H1 (cell line): ENCODE measurements around the gene RNF41. TPM values are rescaled to one million over a fixed set of nuclear protein-coding genes. Genes with fewer than 3 reads are reported as not detected.

ENCODE experiments used
- CTCF ChIA-PET: fragments of 300-600 bp; sonication (Branson Sonifier 250); formaldehyde crosslinking; loops from one replicate; lab custom pipeline; 2021; ENCODE audit not compliant: partially characterized antibody; lab: Charles Lee
- POLR2A ChIA-PET: fragments of 300-600 bp; sonication (Branson Sonifier 250); formaldehyde crosslinking; loops from one replicate; lab custom pipeline; 2021; ENCODE audit warnings: inconsistent platforms; ENCODE audit not compliant: partially characterized antibody; lab: Charles Lee
- DNase-seq, 2 experiments: peaks; one replicate each; pipeline versions ENCODE4 v3.0.0 to v3.0.0-alpha.2; 2010 to 2022; ENCODE audit warnings: low spot score in 2 of 2, low read depth in 1 of 2, mixed read lengths in 1 of 2
- FAIRE-seq: peaks from 2 replicates; lab custom pipeline; 2011; peaks lifted over from hg19 to GRCh38; lab: Jason Lieb, UNC
- H2AFZ ChIP-seq: 2 replicates; pipeline ENCODE4 v1.8.1; 2012; ENCODE audit warnings: low read length, inconsistent platforms
- H2AK5ac ChIP-seq: 2 replicates; pipeline ENCODE4 v1.6.1; 2013; ENCODE audit warnings: low read depth, low read length
- H2BK120ac ChIP-seq: replicated peaks from 2 replicates; pipeline ENCODE3; 2013; ENCODE audit warnings: low read depth, low read length, inconsistent platforms
- H2BK12ac ChIP-seq: 2 replicates; pipeline ENCODE4 v1.6.1; 2013; ENCODE audit warnings: low read depth, low read length
- H2BK15ac ChIP-seq: 2 replicates; pipeline ENCODE4 v1.6.1; 2013; ENCODE audit warnings: low read length
- H2BK20ac ChIP-seq: 2 replicates; pipeline ENCODE4 v1.6.1; 2013; ENCODE audit warnings: low read length
- H2BK5ac ChIP-seq: 2 replicates; pipeline ENCODE4 v1.6.1; 2013; ENCODE audit warnings: low read depth, low read length
- H3K14ac ChIP-seq: 2 replicates; pipeline ENCODE4 v1.6.1; 2013; ENCODE audit warnings: inconsistent platforms; ENCODE audit not compliant: insufficient read length
- H3K18ac ChIP-seq: 2 replicates; pipeline ENCODE4 v1.6.1; 2013; ENCODE audit warnings: low read length; ENCODE audit errors: extremely low read depth
- H3K23ac ChIP-seq: 2 replicates; pipeline ENCODE4 v1.6.1; 2013; ENCODE audit warnings: inconsistent platforms; ENCODE audit not compliant: insufficient read length
- H3K23me2 ChIP-seq: 2 replicates; pipeline ENCODE4 v1.6.1; 2013; ENCODE audit warnings: low read depth, low read length
- H3K27ac ChIP-seq: 2 replicates; pipeline ENCODE4 v1.6.1; 2011; ENCODE audit warnings: low read depth, low read length, inconsistent platforms
- H3K27me3 ChIP-seq, 4 experiments: replicated peaks in 1 of 4; 1 replicate in 1 of 4; 2 replicates in 3 of 4; pipeline versions ENCODE4 v1.6.1 to v1.8.1; 2011 to 2013; ENCODE audit warnings: low read length in 3 of 4, mild to moderate bottlenecking in 3 of 4, inconsistent platforms in 2 of 4, mixed read lengths in 2 of 4, moderate library complexity in 1 of 4; ENCODE audit not compliant: control insufficient read depth in 3 of 4, insufficient read depth in 3 of 4; ENCODE audit errors: extremely low read depth in 1 of 4
- H3K36me3 ChIP-seq, 4 experiments: 2 replicates each; pipeline versions ENCODE4 v1.6.1 to v1.8.1; 2011 to 2013; ENCODE audit warnings: mild to moderate bottlenecking in 4 of 4, low read length in 3 of 4, moderate library complexity in 2 of 4, control low read depth in 1 of 4, inconsistent platforms in 1 of 4; ENCODE audit not compliant: insufficient read depth in 4 of 4, control insufficient read depth in 2 of 4
- H3K4ac ChIP-seq: replicated peaks from 2 replicates; pipeline ENCODE3; 2013; ENCODE audit warnings: low read length, low read depth, mixed read lengths, inconsistent platforms; ENCODE audit not compliant: insufficient read length
- H3K4me1 ChIP-seq, 4 experiments: replicated peaks in 1 of 4; 1 replicate in 1 of 4; 2 replicates in 3 of 4; pipeline versions ENCODE4 v1.6.1 to v1.8.1; 2011 to 2013; ENCODE audit warnings: low read length in 3 of 4, inconsistent platforms in 2 of 4, mixed read lengths in 1 of 4; ENCODE audit not compliant: insufficient read depth in 4 of 4, control insufficient read depth in 3 of 4
- H3K4me2 ChIP-seq, 2 experiments: 2 replicates each; pipeline versions ENCODE4 v1.6.1 to v1.8.1; 2011 to 2013; ENCODE audit warnings: low read depth in 2 of 2, low read length in 2 of 2, control low read depth in 1 of 2, inconsistent platforms in 1 of 2, mild to moderate bottlenecking in 1 of 2; ENCODE audit not compliant: insufficient read depth in 1 of 2
- H3K4me3 ChIP-seq, 4 experiments: fragments of 200-600, 300-600 bp in 1 of 4; sonication (generic), shearing (Covaris generic), sonication (Bioruptor Twin) in 1 of 4; 2 replicates each; pipeline versions ENCODE4 v1.5.1 to v1.8.1; 2011 to 2016; ENCODE audit warnings: low read length in 4 of 4, low read depth in 3 of 4, control low read depth in 2 of 4, inconsistent platforms in 2 of 4, mild to moderate bottlenecking in 2 of 4, mixed read lengths in 1 of 4, moderate library complexity in 1 of 4; ENCODE audit not compliant: insufficient read depth in 2 of 4; ENCODE audit errors: extremely low read depth in 1 of 4
- H3K56ac ChIP-seq: replicated peaks from 2 replicates; pipeline ENCODE3; 2013; ENCODE audit warnings: low read depth, mild to moderate bottlenecking, mixed read lengths, low read length, inconsistent platforms; ENCODE audit not compliant: insufficient read length
- H3K79me1 ChIP-seq: 2 replicates; pipeline ENCODE4 v1.6.1; 2013; ENCODE audit warnings: low read depth, low read length, control low read depth
- H3K79me2 ChIP-seq, 2 experiments: 2 replicates each; pipeline versions ENCODE4 v1.6.1 to v1.8.1; 2012 to 2013; ENCODE audit warnings: low read length in 2 of 2, mild to moderate bottlenecking in 2 of 2, inconsistent platforms in 1 of 2; ENCODE audit not compliant: insufficient read depth in 2 of 2, control insufficient read depth in 1 of 2
- H3K9ac ChIP-seq, 4 experiments: replicated peaks in 1 of 4; 1 replicate in 1 of 4; 2 replicates in 3 of 4; pipeline versions ENCODE4 v1.6.1 to v1.8.1; 2011 to 2013; ENCODE audit warnings: low read depth in 3 of 4, low read length in 3 of 4, control low read depth in 2 of 4, mild to moderate bottlenecking in 2 of 4, moderate library complexity in 2 of 4, inconsistent platforms in 1 of 4; ENCODE audit errors: extremely low read depth in 1 of 4
- H3K9me3 ChIP-seq, 2 experiments: 2 replicates each; pipeline versions ENCODE4 v1.6.1 to v1.8.1; 2012 to 2013; ENCODE audit warnings: mild to moderate bottlenecking in 2 of 2, moderate library complexity in 2 of 2, control low read depth in 1 of 2, inconsistent platforms in 1 of 2, low read depth in 1 of 2, low read length in 1 of 2, mixed read lengths in 1 of 2; ENCODE audit not compliant: insufficient read depth in 2 of 2
- H4K20me1 ChIP-seq, 2 experiments: replicated peaks in 1 of 2; 2 replicates each; pipeline versions ENCODE3 to v1.8.1; 2011 to 2013; ENCODE audit warnings: inconsistent platforms in 2 of 2, low read length in 2 of 2, mild to moderate bottlenecking in 1 of 2; ENCODE audit not compliant: insufficient read depth in 2 of 2, control insufficient read depth in 1 of 2
- H4K5ac ChIP-seq: 2 replicates; pipeline ENCODE4 v1.6.1; 2013; ENCODE audit warnings: low read length, low read depth, mixed read lengths, inconsistent platforms; ENCODE audit not compliant: insufficient read length
- H4K8ac ChIP-seq: 2 replicates; pipeline ENCODE4 v1.8.0; 2013; ENCODE audit warnings: mild to moderate bottlenecking, moderate library complexity, low read length, inconsistent platforms; ENCODE audit not compliant: insufficient read depth; ENCODE audit errors: extremely low read depth
- H4K91ac ChIP-seq: replicated peaks from 2 replicates; pipeline ENCODE3; 2013; ENCODE audit warnings: low read length, mixed read lengths, inconsistent platforms; ENCODE audit not compliant: insufficient read length
- CHD1 ChIP-seq: IDR thresholded peaks from 2 replicates; pipeline ENCODE4 v1.6.1; 2012; ENCODE audit warnings: low read depth, low read length, improper control_type of control experiment
- GABPA ChIP-seq: IDR thresholded peaks from 2 replicates; pipeline ENCODE4 v1.6.1; 2011; ENCODE audit warnings: mild to moderate bottlenecking, low read length, moderate library complexity, borderline replicate concordance; ENCODE audit not compliant: insufficient read depth
- SAP30 ChIP-seq: fragments of 300-600 bp; sonication (generic); IDR thresholded peaks from 2 replicates; pipeline ENCODE4 v1.7.1; 2012; ENCODE audit warnings: low read length, moderate library complexity, mild to moderate bottlenecking, inconsistent platforms; ENCODE audit not compliant: insufficient read depth, insufficient replicate concordance
- SIN3A ChIP-seq, 2 experiments: IDR thresholded peaks in 1 of 2; conservative IDR thresholded peaks in 1 of 2; 2 replicates each; pipeline ENCODE4 v1.6.1; 2011 to 2012; ENCODE audit warnings: low read length in 2 of 2, improper control_type of control experiment in 1 of 2, low read depth in 1 of 2, mild to moderate bottlenecking in 1 of 2
- SP4 ChIP-seq: IDR thresholded peaks from 2 replicates; pipeline ENCODE4 v1.6.1; 2012; ENCODE audit warnings: low read length, inconsistent platforms
- TAF7 ChIP-seq: optimal IDR thresholded peaks from 2 replicates; pipeline ENCODE3; 2011; ENCODE audit warnings: low read depth, mild to moderate bottlenecking, inconsistent platforms, low read length, moderate library complexity, borderline replicate concordance
- TBP ChIP-seq: IDR thresholded peaks from 2 replicates; pipeline ENCODE4 v1.6.1; 2011; ENCODE audit warnings: low read depth, low read length, improper control_type of control experiment
- WGBS, 2 experiments: shearing (Covaris generic) in 1 of 2; methylation state at CpG; one replicate each; pipeline versions ENCODE4 v1.1.6 to v1.1.7; 2013 to 2015; ENCODE audit warnings: low lambda C conversion rate in 2 of 2, mixed read lengths in 2 of 2, inconsistent platforms in 1 of 2, low coverage in 1 of 2, missing lambda C conversion rate in 1 of 2; ENCODE audit not compliant: insufficient replicate concordance in 2 of 2, insufficient coverage in 1 of 2, insufficient read length in 1 of 2; ENCODE audit errors: extremely low coverage in 1 of 2, missing lambda C conversion rate in 1 of 2; 5-methylcytosine and 5-hydroxymethylcytosine counted together
- polyA plus RNA-seq, 7 experiments: library from polyadenylated mRNA; depleted of rRNA in 3 of 7; stranded (reverse) in 5 of 7; unstranded in 2 of 7; fragments of >200 nt in 5 of 7; fragments of 200-250 nt in 2 of 7; gene quantifications; 1 replicate in 5 of 7; 2 replicates in 1 of 7; 4 replicates in 1 of 7; pipeline versions ENCODE4 v1.2.1 to v1.2.3, GENCODE V29; 2011 to 2013; ENCODE audit warnings: missing spikeins in 2 of 7, mixed read lengths in 2 of 7
- total RNA-seq: library from RNA; stranded (reverse); fragmentation: NEBNext Ultra II Directional; extraction: Animal tissue kit (Norgen Biotek cat#: 25700); gene quantifications from 2 replicates; pipeline ENCODE4 v1.2.1, GENCODE V29; 2021
- TF ChIP-seq, protein P1 (sequence below): IDR thresholded peaks from 2 replicates; pipeline ENCODE4 v1.6.1; 2011; ENCODE audit warnings: low read length, improper control_type of control experiment

The RNF41 gene
- total and polyA plus RNA-seq, 2 of the 8 experiments (the other 6 are each of a cell fraction or from before 2014, with no cell fraction given) = 55.5 to 98.6 TPM

DNA sequence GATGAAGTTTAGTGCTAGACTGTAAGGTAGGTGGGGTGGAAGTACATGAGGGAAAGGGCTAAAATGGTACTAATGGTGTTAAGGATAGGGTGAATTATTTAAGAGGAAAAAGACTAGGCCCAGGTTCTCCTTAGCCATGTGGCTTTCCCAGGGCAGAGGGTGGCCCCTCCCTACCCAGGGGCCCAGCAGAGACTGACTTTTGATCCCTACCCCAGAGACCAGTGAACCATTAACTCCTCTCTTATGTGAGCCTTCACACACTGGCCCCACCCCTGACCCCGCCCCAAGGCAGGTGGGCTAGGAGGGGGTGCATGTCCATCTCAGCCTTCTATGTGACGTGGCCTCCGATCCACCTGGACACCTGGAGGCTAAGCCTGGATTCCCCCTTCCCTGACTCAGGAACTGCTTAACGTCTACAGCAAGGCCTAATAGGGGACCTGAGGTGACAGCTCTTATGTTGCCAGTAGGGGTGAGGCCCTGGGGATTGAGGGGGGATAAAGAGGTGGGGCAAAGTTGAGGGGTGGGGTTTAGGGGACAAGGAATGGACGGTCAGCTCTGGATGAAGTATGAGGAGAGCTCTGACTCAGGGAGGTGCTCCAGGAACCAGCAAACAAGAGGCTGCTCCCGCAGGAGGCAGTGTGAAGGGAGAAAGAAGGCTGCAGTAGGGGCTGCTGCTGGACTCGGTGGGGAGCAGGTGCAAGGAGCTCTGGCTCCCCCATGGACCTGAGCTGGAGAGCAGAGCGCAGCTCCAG lies 8.9 kb upstream of the RNF41 start:
- CTCF ChIA-PET = interaction anchor here (0.9 to 10.5 kb wide), 12 partner anchors 8 to 230 kb away, joined by 3 to 72 read pairs (median 4); partner anchors contain the start of genes ANKRD52, COQ10A, RNF41 and SMARCC2
- TF ChIP-seq SAP30 (no peak), TBP (no peak), CHD1 (no peak), SP4 (no peak), TAF7 (no peak), SIN3A (conservative IDR thresholded peaks at IDR 0.05 in 1 of 2, IDR thresholded peaks at IDR 0.05 in 1 of 2; ENCODE audit: low read depth in 1 of 2, low read length in 2 of 2) (no peak), GABPA (no peak)
- TF ChIP-seq, protein P1, sequence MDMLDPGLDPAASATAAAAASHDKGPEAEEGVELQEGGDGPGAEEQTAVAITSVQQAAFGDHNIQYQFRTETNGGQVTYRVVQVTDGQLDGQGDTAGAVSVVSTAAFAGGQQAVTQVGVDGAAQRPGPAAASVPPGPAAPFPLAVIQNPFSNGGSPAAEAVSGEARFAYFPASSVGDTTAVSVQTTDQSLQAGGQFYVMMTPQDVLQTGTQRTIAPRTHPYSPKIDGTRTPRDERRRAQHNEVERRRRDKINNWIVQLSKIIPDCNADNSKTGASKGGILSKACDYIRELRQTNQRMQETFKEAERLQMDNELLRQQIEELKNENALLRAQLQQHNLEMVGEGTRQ = no peak
- TF ChIP-seq, all 59 proteins: peak for 0
- Histone ChIP-seq H3K79me1 (peaks cover 2% of the 10 kb centered on the region; the same call in 1 of the 2 replicates), H3K36me3 (peaks cover 0 to 4% (median 1%) of the 10 kb centered on the region in 4 experiments; a peak in 1 of 8 replicates), H3K56ac (no peak overlapping the region), H3K9ac (no peak overlapping the region), H2BK120ac (no peak overlapping the region), H3K4ac (no peak overlapping the region), H3K23me2 (no peaks in the 10 kb centered on the region), H4K5ac (no peak overlapping the region), H4K20me1 (no peaks in the 10 kb centered on the region), H2BK5ac (no peak overlapping the region), H3K4me1 (peaks cover 0 to 6% (median 0%) of the 10 kb centered on the region in 4 experiments; a peak in 3 of 7 replicates), H2AK5ac (0 out of 2 replicates have a peak overlapping the region, but pooled peaks have one; percentile 24), H2BK12ac (no peak overlapping the region), H3K27ac (no peak overlapping the region), H3K14ac (no peak overlapping the region), H3K79me2 (no peaks in the 10 kb centered on the region), H4K8ac (peak overlapping the region; percentile 76; the same call in 1 of the 2 replicates), H4K91ac (no peak overlapping the region), H3K23ac (no peak overlapping the region), H3K4me2 (no peak overlapping the region), H3K18ac (no peak overlapping the region), H3K4me3 (no peak overlapping the region), H2BK15ac (no peak overlapping the region), H3K9me3 (no peaks in the 10 kb centered on the region), H2AFZ (no peak overlapping the region), H3K27me3 (no peaks in the 10 kb centered on the region), H2BK20ac (no peak overlapping the region)
- POLR2A ChIA-PET = interaction anchor here (0.6 to 8.6 kb wide), 14 partner anchors 9 to 182 kb away, joined by 3 to 65 read pairs (median 4); partner anchors contain the start of genes ANKRD52, CS, MYL6 and RNF41
- DNase-seq = no peak
- WGBS, 2 experiments = 79% methylated on average over 8 of the region's 8 CpGs; no CpG with 5 or more reads in 1 of the 2 experiments
- FAIRE-seq = no peak
